ENCODE measurements around the gene DNAJC3.
"Not testable (repeated sequence)": the region's sequence is repeated elsewhere in the genome, so short reads cannot be mapped to it uniquely, and the experiment has no call there.

DNAJC3 gene

GRCh38 chr13:95724252-95724651 is 47.3 kb downstream of the DNAJC3 start:
- Histone ChIP-seq H3K4me3 (ENCODE audit: low read depth, low read length) (no peak overlapping the region), H3K79me2 (no peaks in the 10 kb centered on the region), H3K27me3 (ENCODE audit: control insufficient read depth, insufficient read depth, low read length) (no peaks in the 10 kb centered on the region), H3K27ac (no peak overlapping the region), H3K9ac (no peak overlapping the region), H3K36me3 (ENCODE audit: control insufficient read depth, insufficient read depth, low read length) (no peaks in the 10 kb centered on the region), H2AFZ (no peak overlapping the region), H3K4me1 (no peaks in the 10 kb centered on the region), H3K9me3 (ENCODE audit: control insufficient read depth, low read length) (no peaks in the 10 kb centered on the region), H3K4me2 (ENCODE audit: low read length) (no peak overlapping the region)
- TF ChIP-seq, protein P1, sequence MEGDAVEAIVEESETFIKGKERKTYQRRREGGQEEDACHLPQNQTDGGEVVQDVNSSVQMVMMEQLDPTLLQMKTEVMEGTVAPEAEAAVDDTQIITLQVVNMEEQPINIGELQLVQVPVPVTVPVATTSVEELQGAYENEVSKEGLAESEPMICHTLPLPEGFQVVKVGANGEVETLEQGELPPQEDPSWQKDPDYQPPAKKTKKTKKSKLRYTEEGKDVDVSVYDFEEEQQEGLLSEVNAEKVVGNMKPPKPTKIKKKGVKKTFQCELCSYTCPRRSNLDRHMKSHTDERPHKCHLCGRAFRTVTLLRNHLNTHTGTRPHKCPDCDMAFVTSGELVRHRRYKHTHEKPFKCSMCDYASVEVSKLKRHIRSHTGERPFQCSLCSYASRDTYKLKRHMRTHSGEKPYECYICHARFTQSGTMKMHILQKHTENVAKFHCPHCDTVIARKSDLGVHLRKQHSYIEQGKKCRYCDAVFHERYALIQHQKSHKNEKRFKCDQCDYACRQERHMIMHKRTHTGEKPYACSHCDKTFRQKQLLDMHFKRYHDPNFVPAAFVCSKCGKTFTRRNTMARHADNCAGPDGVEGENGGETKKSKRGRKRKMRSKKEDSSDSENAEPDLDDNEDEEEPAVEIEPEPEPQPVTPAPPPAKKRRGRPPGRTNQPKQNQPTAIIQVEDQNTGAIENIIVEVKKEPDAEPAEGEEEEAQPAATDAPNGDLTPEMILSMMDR (IDR thresholded peaks at IDR 0.05) = no peak

DNA sequence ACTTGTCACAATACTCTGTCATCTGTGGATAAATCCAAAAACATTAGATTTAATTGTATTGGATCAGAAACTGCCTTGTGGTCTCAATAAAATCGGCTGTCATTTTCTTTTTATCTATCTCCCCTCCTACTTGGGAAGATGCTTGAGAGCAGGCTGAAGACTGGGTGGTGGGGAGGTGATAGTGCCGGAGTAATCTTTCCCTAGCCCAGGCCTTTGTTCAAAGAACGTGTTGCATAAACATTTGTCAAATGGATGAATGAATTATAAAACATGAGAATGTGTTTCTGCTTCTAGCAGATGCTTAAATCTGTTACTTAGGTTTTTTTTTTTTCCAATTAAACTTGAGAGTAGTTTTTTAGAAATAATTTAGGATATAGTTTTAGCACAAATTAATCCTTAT is 49.9 kb downstream of the DNAJC3 start:
- Histone ChIP-seq H3K4me3 (ENCODE audit: low read depth, low read length) (no peak overlapping the region), H3K4me2 (ENCODE audit: low read length) (no peak overlapping the region), H3K4me1 (no peaks in the 10 kb centered on the region), H3K79me2 (no peaks in the 10 kb centered on the region), H3K9me3 (ENCODE audit: control insufficient read depth, low read length) (no peaks in the 10 kb centered on the region), H3K9ac (no peak overlapping the region), H2AFZ (no peak overlapping the region), H3K27ac (no peak overlapping the region), H3K27me3 (ENCODE audit: control insufficient read depth, insufficient read depth, low read length) (no peaks in the 10 kb centered on the region), H3K36me3 (ENCODE audit: control insufficient read depth, insufficient read depth, low read length) (no peaks in the 10 kb centered on the region)
- TF ChIP-seq, protein P1 (IDR thresholded peaks at IDR 0.05) = no peak

DNA sequence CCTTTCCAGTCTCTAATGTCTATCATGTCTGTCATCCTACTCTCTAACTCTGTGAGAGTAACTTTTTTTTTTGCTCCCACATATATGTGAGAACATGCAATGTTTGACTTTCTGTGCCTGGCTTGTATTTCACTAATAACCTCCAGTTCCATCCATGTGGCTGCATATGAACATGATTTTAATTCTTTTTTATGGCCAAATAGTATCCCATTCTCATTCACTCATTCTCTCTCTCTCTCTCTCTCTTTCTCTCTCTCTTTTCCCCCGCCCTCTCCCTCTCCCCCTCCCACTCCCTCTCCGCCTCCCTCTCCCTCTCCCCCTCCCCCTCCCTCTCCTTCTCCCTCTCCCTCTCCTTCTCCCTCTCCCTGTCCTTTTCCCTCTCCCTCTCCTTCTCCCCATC is 52.0 kb downstream of the DNAJC3 start:
- Histone ChIP-seq H2AFZ (no peak overlapping the region), H3K4me1 (no peaks in the 10 kb centered on the region), H3K79me2 (no peaks in the 10 kb centered on the region), H3K9ac (no peak overlapping the region), H3K36me3 (ENCODE audit: control insufficient read depth, insufficient read depth, low read length) (no peaks in the 10 kb centered on the region), H3K4me3 (ENCODE audit: low read depth, low read length) (no peak overlapping the region), H3K27me3 (ENCODE audit: control insufficient read depth, insufficient read depth, low read length) (no peaks in the 10 kb centered on the region), H3K9me3 (ENCODE audit: control insufficient read depth, low read length) (no peaks in the 10 kb centered on the region), H3K4me2 (ENCODE audit: low read length) (no peak overlapping the region), H3K27ac (no peak overlapping the region)
- TF ChIP-seq, protein P1 (IDR thresholded peaks at IDR 0.05) = no peak

DNA sequence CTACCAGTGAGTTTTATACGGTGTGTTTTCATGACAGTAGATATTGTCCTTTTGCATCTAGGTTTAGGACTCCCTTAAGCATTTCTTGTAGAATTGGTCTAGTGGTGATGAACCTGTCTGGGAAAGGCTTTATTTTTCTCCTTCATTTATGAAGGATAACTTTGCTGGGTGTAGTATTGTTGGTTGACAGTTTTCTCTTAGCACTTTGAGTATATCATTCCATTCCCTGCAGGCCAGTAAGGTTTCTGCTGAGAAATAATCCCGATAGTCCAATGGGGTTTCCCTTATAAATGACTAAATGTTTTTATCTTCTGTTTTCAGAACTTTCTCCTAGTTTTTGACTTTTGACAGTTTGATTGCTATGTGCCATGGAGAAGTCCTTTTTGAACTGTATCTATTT is 57.2 kb downstream of the DNAJC3 start:
- Histone ChIP-seq H3K9ac (no peak overlapping the region), H3K4me2 (ENCODE audit: low read length) (no peak overlapping the region), H3K4me1 (no peaks in the 10 kb centered on the region), H3K79me2 (no peaks in the 10 kb centered on the region), H3K27me3 (ENCODE audit: control insufficient read depth, insufficient read depth, low read length) (no peaks in the 10 kb centered on the region), H3K9me3 (ENCODE audit: control insufficient read depth, low read length) (peaks cover 4% of the 10 kb centered on the region), H3K4me3 (ENCODE audit: low read depth, low read length) (no peak overlapping the region), H3K27ac (no peak overlapping the region), H3K36me3 (ENCODE audit: control insufficient read depth, insufficient read depth, low read length) (no peaks in the 10 kb centered on the region), H2AFZ (no peak overlapping the region)
- TF ChIP-seq, protein P1 (IDR thresholded peaks at IDR 0.05) = no peak

DNA sequence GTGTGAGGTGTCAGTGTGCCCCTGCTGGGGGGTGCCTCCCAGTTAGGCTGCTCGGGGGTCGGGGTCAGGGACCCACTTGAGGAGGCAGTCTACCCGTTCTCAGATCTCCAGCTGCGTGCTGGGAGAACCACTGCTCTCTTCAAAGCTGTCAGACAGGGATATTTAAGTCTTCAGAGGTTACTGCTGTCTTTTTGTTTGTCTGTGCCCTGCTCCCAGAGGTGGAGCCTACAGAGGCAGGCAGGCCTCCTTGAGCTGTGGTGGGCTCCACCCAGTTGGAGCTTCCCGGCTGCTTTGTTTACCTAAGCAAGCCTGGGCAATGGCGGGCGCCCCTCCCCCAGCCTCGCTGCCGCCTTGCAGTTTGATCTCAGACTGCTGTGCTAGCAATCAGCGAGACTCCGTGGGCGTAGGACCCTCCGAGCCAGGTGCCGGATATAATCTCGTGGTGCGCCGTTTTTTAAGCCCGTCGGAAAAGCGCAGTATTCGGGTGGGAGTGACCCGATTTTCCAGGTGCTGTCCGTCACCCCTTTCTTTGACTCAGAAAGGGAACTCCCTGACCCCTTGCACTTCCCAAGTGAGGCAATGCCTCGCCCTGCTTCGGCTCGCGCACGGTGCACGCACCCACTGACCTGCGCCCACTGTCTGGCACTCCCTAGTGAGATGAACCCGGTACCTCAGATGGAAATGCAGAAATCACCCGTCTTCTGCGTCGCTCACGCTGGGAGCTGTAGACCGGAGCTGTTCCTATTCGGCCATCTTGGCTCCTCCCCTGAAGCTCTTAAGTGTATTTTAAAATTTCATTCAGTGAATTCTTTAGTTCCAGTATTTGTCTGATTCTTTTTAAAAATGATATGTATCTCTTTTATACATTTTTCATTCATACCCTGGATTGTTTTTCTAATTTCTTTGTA is 63.4 kb downstream of the DNAJC3 start:
- H3K4me1 ChIP-seq; H3K9ac ChIP-seq; H3K27me3 ChIP-seq (ENCODE audit: control insufficient read depth, insufficient read depth, low read length); H3K36me3 ChIP-seq (ENCODE audit: control insufficient read depth, insufficient read depth, low read length); H3K4me2 ChIP-seq (ENCODE audit: low read length); H3K9me3 ChIP-seq (ENCODE audit: control insufficient read depth, low read length); H3K4me3 ChIP-seq (ENCODE audit: low read depth, low read length); H3K27ac ChIP-seq; H2AFZ ChIP-seq: not testable (repeated sequence)
- H3K79me2 ChIP-seq = peaks cover 14% of the 10 kb centered on the region
